GM12874 (cell line): Measurements from ENCODE around the gene BRMS1L.

Experiments
- TF ChIP-seq, protein P1 (sequence below): IDR thresholded peaks from 2 replicates; pipeline ENCODE4 v1.5.1; 2011; ENCODE audit warnings: low read depth, mild to moderate bottlenecking, control low read depth, low read length, moderate library complexity; ENCODE audit not compliant: insufficient read depth

BRMS1L gene

DNA sequence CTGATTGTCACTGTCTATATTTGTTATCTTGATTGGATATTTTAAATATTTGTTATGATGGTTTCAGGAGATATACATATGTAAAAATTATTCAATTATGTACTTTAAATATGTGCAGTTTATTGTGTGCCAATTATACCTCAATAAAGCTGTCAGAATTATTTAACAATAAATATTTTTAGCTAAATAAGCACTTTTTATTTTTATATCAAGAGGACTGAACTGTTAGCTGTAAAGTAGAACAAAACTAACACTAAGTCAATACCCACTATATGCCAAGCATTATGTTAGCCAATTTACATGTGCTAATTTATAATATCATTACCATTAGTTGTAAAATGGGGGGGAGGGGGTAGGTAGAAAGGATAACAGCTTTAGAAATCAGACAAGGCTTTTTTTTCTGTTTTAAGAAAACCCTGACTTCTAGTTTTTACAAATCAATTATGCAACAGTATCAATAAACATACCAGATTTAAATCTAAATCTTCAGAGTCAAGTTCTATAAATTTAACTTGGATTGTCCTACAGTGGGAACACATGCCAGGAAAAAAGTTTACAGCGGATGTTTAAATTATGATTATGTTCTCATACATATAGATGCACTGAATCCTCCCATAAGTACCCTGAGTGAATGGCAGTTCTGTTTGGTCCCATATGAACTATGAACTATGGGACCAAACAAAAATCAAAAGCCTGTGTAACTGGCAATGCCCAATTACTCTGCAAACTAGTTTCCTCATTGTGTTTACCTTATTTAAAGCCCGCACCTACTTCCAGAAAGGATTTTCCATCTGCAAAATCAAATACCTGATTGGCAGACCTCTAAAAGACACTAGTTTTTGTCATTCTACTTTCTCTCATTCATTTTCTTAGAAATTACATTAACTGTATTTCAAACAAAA, 19.9 kb upstream of the BRMS1L start:
- TF ChIP-seq, protein P1, sequence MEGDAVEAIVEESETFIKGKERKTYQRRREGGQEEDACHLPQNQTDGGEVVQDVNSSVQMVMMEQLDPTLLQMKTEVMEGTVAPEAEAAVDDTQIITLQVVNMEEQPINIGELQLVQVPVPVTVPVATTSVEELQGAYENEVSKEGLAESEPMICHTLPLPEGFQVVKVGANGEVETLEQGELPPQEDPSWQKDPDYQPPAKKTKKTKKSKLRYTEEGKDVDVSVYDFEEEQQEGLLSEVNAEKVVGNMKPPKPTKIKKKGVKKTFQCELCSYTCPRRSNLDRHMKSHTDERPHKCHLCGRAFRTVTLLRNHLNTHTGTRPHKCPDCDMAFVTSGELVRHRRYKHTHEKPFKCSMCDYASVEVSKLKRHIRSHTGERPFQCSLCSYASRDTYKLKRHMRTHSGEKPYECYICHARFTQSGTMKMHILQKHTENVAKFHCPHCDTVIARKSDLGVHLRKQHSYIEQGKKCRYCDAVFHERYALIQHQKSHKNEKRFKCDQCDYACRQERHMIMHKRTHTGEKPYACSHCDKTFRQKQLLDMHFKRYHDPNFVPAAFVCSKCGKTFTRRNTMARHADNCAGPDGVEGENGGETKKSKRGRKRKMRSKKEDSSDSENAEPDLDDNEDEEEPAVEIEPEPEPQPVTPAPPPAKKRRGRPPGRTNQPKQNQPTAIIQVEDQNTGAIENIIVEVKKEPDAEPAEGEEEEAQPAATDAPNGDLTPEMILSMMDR: no peak

DNA sequence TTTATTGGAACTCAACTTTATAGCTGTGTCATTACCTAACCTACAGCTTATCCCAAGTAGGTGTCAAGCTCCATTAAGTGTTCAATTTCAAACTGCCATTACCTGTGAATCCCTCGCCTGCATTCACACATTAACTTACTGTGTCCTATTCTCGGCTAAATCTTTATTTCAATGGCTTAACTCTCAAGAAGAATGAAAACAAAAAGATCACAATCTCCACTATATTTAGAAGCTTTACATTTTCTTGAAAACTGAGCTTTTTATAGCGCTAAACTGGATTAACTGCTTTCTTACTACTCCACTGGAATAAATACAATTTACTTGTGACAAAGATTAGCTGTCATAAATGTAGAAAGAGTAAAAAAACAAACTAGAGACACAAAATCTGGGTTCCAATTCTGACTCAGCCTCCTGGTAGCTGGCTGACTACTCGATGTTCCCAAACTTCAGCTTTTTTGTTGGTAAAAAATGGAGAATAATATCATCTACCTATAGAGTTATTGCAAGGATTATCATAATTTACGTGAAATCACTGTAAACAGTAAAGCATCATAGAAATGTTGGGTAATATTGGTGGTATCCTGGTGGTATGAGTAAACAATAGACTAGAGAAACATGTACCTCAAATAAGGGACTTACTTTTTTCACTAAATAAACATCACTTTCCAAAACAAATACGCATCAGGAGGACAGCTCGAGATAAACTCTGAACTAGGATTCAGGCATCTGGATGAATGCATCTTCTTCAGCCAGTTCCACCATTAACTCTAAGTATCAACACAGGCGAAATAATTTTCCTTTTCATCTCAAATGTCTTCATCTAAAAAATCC, 18.8 kb upstream of the BRMS1L start:
- TF ChIP-seq, protein P1: no peak

DNA sequence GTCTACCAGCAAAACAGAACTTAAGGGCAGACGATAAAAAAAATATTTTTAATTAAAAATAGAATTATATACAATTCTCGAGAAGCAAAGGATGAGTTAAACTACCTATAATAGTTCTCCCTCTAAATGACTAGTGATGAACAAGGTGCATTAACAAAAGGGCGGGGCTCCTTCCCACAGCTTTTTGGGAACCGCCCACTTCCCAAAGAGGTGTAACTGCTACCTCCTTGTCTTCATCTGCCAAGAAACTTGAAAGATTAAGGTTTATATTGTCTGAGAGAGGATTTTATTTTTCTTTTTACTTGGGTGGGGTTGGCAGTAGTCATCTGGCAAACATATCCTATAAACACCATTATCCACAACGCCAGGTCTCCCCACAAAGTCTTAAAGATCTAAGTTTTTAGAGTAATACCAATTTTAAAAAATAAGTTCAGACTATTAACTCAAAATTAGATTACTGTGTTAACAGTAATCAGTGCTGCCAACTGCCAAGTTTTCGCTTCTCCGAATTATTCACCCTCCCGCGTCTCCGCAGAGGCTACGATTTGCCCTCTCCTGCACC, 18.0 kb upstream of the BRMS1L start:
- TF ChIP-seq, protein P1: no peak

- TF ChIP-seq, protein P1: peak; percentile 51; the same call in 1 of the 2 replicates
Measured at GRCh38 chr14:35808638-35809563, 17.2 kb upstream of the BRMS1L start, which contains the start of gene RALGAPA1. RALGAPA1 (minus strand) TSS chr14:35809295; CDS start chr14:35808835, 460 bp downstream.

DNA sequence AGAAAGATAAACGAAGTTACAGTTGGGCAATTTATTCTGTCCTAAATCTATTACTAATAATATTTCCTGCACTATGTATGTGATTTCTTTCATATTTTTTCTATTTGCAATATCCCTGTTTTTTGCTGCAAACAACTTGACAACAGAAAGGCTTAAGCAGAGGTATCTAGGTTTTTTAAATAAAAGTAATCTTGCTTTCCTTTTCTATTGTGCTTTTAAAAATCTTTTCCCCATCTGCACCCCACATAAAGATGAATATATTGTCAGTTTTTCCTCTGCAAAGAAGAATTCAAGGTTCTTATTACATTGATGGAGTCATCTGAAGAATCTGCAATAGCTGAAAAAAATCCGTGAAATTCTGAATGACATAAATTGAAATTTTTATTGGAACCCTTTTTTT, 16.5 kb upstream of the BRMS1L start:
- TF ChIP-seq, protein P1: no peak

- TF ChIP-seq, protein P1: no peak
Measured at GRCh38 chr14:35810963-35811362, 15.2 kb upstream of the BRMS1L start.
